Activated CD8-positive, alpha-beta T cell treated with anti-CD3 and anti-CD28 coated beads for 36 hours (primary cell): ENCODE results near the gene ADAM23. TPM values are rescaled to one million over a fixed set of nuclear protein-coding genes. Genes with fewer than 3 reads are reported as not detected.

Experiments used
- ATAC-seq: fragments of 200-7000 bp; cut with Tn5 transposase; one replicate; pipeline ENCODE4 v1.10.0; 2021; ENCODE audit warnings: mild to moderate bottlenecking, moderate library complexity
- CTCF ChIA-PET: fragments of 350-600 bp; sonication (Branson Sonifier 250); formaldehyde crosslinking; loops from one replicate; lab custom pipeline; 2021; ENCODE audit warnings: antibody characterized with exemption; lab: Charles Lee
- POLR2A ChIA-PET: fragments of 350-600 bp; sonication (Branson Sonifier 250); formaldehyde crosslinking; loops from one replicate; lab custom pipeline; 2021; ENCODE audit warnings: antibody characterized with exemption; lab: Charles Lee
- DNase-seq: peaks from one replicate; pipeline ENCODE4 v3.0.0-alpha.2; 2020
- H3K27ac Mint-ChIP-seq: one replicate; pipeline ENCODE4 v1.8.0; 2021; ENCODE audit warnings: mild to moderate bottlenecking, mixed read lengths
- H3K27me3 Mint-ChIP-seq: one replicate; pipeline ENCODE4 v1.8.0; 2021; ENCODE audit warnings: mixed read lengths
- H3K36me3 Mint-ChIP-seq: one replicate; pipeline ENCODE4 v1.8.0; 2021; ENCODE audit warnings: low read depth, mixed read lengths
- H3K4me1 Mint-ChIP-seq: one replicate; pipeline ENCODE4 v1.8.0; 2021; ENCODE audit warnings: low read depth, mixed read lengths
- H3K4me3 Mint-ChIP-seq: one replicate; pipeline ENCODE4 v1.8.0; 2021; ENCODE audit warnings: mild to moderate bottlenecking, moderate library complexity, mixed read lengths
- H3K9me3 Mint-ChIP-seq: one replicate; pipeline ENCODE4 v1.8.0; 2021; ENCODE audit warnings: mixed read lengths
- CTCF ChIP-seq: fragments of 200-600 bp; IDR thresholded peaks from one replicate; pipeline ENCODE4 v1.8.0; 2022; ENCODE audit warnings: antibody characterized with exemption, mild to moderate bottlenecking
- intact Hi-C: fragments of 100-400 bp; cut with micrococcal nuclease; formaldehyde crosslinking; loops from one replicate; pipeline ENCODE4 v1.10.0; 2022
- total RNA-seq, 2 experiments: library from RNA; stranded (reverse); gene quantifications; one replicate each; pipeline ENCODE4 v1.2.3, GENCODE V29; 2021

Gene ADAM23
- total RNA-seq, 2 experiments from 2014 or later: 0.07 to 0.54 TPM

GRCh38 chr2:206533977-206534376 is 90.6 kb downstream of the ADAM23 start:
- DNase-seq: no peak
- ATAC-seq: no peak
- CTCF ChIA-PET: no interaction called here
- POLR2A ChIA-PET: no interaction called here
- H3K4me3 Mint-ChIP-seq: no peak overlapping the region
- H3K36me3 Mint-ChIP-seq: no peaks in the 10 kb centered on the region
- intact Hi-C loops: no loop called here
- TF ChIP-seq CTCF: no peak
- peaks cover 8% of the 10 kb centered on the region for H3K4me1 Mint-ChIP-seq
- H3K27ac Mint-ChIP-seq: no peak overlapping the region
- H3K27me3 Mint-ChIP-seq: peaks cover 3% of the 10 kb centered on the region
- no peaks in the 10 kb centered on the region for H3K9me3 Mint-ChIP-seq

GRCh38 chr2:206535260-206535986 is 92.1 kb downstream of the ADAM23 start:
- no peaks in the 10 kb centered on the region for H3K36me3 Mint-ChIP-seq
- peaks cover 8% of the 10 kb centered on the region for H3K4me1 Mint-ChIP-seq
- ATAC-seq: no peak
- no peak overlapping the region for H3K27ac Mint-ChIP-seq
- TF ChIP-seq CTCF: no peak
- ChIA-PET CTCF (no interaction called here), POLR2A (no interaction called here)
- peaks cover 3% of the 10 kb centered on the region for H3K27me3 Mint-ChIP-seq
- H3K9me3 Mint-ChIP-seq: no peaks in the 10 kb centered on the region
- DNase-seq: no peak
- intact Hi-C loops: no loop called here
- H3K4me3 Mint-ChIP-seq: no peak overlapping the region

- ATAC-seq: no peak
- no peaks in the 10 kb centered on the region for H3K4me1 Mint-ChIP-seq
- H3K27ac Mint-ChIP-seq: no peak overlapping the region
- ChIA-PET POLR2A (no interaction called here), CTCF (interaction anchor here (1.3 kb wide), 1 partner anchor 8 kb away, joined by 4 read pairs; no protein-coding TSS in a partner anchor)
- no peak overlapping the region for H3K4me3 Mint-ChIP-seq
- no peaks in the 10 kb centered on the region for H3K9me3 Mint-ChIP-seq
- DNase-seq: no peak
- H3K36me3 Mint-ChIP-seq: no peaks in the 10 kb centered on the region
- intact Hi-C loops: no loop called here
- no peaks in the 10 kb centered on the region for H3K27me3 Mint-ChIP-seq
- TF ChIP-seq CTCF: no peak
These were observed 97.4 kb downstream of the ADAM23 start for GRCh38 chr2:206540757-206541156.

DNA sequence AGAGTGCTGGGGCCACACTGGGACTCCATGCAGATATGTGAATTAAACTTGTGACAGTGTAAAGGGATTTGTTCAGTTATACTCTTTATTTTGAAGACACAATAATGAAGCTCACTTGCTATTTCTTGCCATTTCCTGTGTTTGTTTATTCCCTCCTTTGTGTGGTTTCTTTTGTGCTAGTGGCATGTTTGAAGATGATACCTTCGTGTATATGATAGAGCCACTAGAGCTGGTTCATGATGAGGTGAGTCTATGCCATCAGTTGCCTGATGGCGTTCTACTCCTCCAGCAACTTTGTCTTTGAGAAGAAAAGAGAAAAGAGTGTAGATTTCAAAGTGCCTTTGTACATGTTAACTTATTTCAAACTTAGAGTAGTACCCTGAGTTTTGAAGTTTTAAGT is 99.7 kb downstream of the ADAM23 start:
- POLR2A ChIA-PET: no interaction called here

More for the DNA sequence above, 99.7 kb downstream of the ADAM23 start:
- no peak for TF ChIP-seq CTCF
- intact Hi-C loops: no loop called here
- no peaks in the 10 kb centered on the region for H3K9me3 Mint-ChIP-seq
- H3K4me1 Mint-ChIP-seq: no peaks in the 10 kb centered on the region
- H3K4me3 Mint-ChIP-seq: no peak overlapping the region
- H3K27ac Mint-ChIP-seq: no peak overlapping the region
- no peaks in the 10 kb centered on the region for H3K27me3 Mint-ChIP-seq
- H3K36me3 Mint-ChIP-seq: no peaks in the 10 kb centered on the region
- DNase-seq (no peak), ATAC-seq (no peak)
- CTCF ChIA-PET: interaction anchor here (1.0 kb wide), 1 partner anchor 12 kb away, joined by 3 read pairs; no protein-coding TSS in a partner anchor
